GM19035 (cell line): ENCODE results near the gene TAGLN.

Source experiments
- ATAC-seq: cut with Tn5 transposase; IDR thresholded peaks from one replicate; pipeline ENCODE4 v1.9.1; 2021; ENCODE audit not compliant: unreplicated experiment

TAGLN gene

GRCh38 chr11:117212697-117213355 lies 13.7 kb downstream of the TAGLN start:
- ATAC-seq, result no peak

GRCh38 chr11:117214404-117215110 lies 15.4 kb downstream of the TAGLN start:
- ATAC-seq, result no peak

- ATAC-seq, result no peak
Observed at GRCh38 chr11:117217141-117218084, 18.2 kb downstream of the TAGLN start.

- no peak for ATAC-seq
Observed at GRCh38 chr11:117218133-117218915, 19.2 kb downstream of the TAGLN start.

- no peak for ATAC-seq
Observed at GRCh38 chr11:117219001-117219400, 19.8 kb downstream of the TAGLN start.

- no peak for ATAC-seq
Observed at GRCh38 chr11:117219455-117219854, 20.3 kb downstream of the TAGLN start.

GRCh38 chr11:117219995-117220394 lies 20.8 kb downstream of the TAGLN start:
- ATAC-seq, result no peak

GRCh38 chr11:117220568-117220967 lies 21.4 kb downstream of the TAGLN start:
- no peak for ATAC-seq

- no peak for ATAC-seq
Observed at GRCh38 chr11:117220999-117221774, 22.0 kb downstream of the TAGLN start.

GRCh38 chr11:117221775-117222517 lies 22.8 kb downstream of the TAGLN start:
- ATAC-seq, result no peak

GRCh38 chr11:117222991-117223740 lies 24.0 kb downstream of the TAGLN start:
- no peak for ATAC-seq

GRCh38 chr11:117223741-117224689 lies 24.8 kb downstream of the TAGLN start:
- no peak for ATAC-seq

- ATAC-seq, result no peak
Observed at GRCh38 chr11:117225553-117226170, 26.5 kb downstream of the TAGLN start.

- ATAC-seq, result no peak
Observed at GRCh38 chr11:117226388-117227385, 27.5 kb downstream of the TAGLN start.

GRCh38 chr11:117228091-117228490 lies 28.9 kb downstream of the TAGLN start:
- ATAC-seq, result no peak

- ATAC-seq, result no peak
Observed at GRCh38 chr11:117229411-117229810, 30.2 kb downstream of the TAGLN start.
